ENCODE measurements around the gene ADA. TPM values are rescaled to one million over a fixed set of nuclear protein-coding genes. Genes with fewer than 3 reads are reported as not detected.

ADA gene
- total and polyA plus RNA-seq, 8 donors = 2.9 to 6.0 (median 4.0) TPM

GRCh38 chr20:44579313-44580081, 72.0 kb downstream of the ADA start:
- WGBS, 2 donors = 78 to 89% methylated on average over 8 of the region's 8 CpGs
- no peak for ATAC-seq
- H3K36me3 ChIP-seq = no peaks in the 10 kb centered on the region
- no peak for FAIRE-seq
- intact Hi-C loops (cut with DNase I) = no loop called here
- TF ChIP-seq CTCF (IDR thresholded peaks at IDR 0.05) = no peak
- H3K27ac ChIP-seq = no peak overlapping the region
- no peaks in the 10 kb centered on the region for H3K4me1 ChIP-seq
- H3K27me3 ChIP-seq = no peaks in the 10 kb centered on the region
- H3K4me3 ChIP-seq = no peak overlapping the region
- H3K9me3 ChIP-seq = no peaks in the 10 kb centered on the region
- no peak for DNase-seq

GRCh38 chr20:44576297-44576696, 75.2 kb downstream of the ADA start:
- Histone ChIP-seq H3K27me3 (no peaks in the 10 kb centered on the region), H3K9me3 (no peaks in the 10 kb centered on the region), H3K36me3 (no peaks in the 10 kb centered on the region), H3K4me1 (peaks cover 0 to 6% (median 0%) of the 10 kb centered on the region in 3 donors), H3K4me3 (no peak overlapping the region), H3K27ac (no peak overlapping the region)
- TF ChIP-seq CTCF (IDR thresholded peaks at IDR 0.05) = no peak
- peak in 2 of 4 donors; percentile 32 to 56 for ATAC-seq
- WGBS, 2 donors = 65 to 74% methylated on average over 3 of the region's 3 CpGs
- DNase-seq = no peak
- intact Hi-C loops (cut with DNase I) = no loop called here
- no peak for FAIRE-seq

GRCh38 chr20:44574372-44574771, 77.1 kb downstream of the ADA start:
- TF ChIP-seq CTCF (IDR thresholded peaks at IDR 0.05) = no peak
- FAIRE-seq (no peak), ATAC-seq (no peak), DNase-seq (no peak)
- Histone ChIP-seq H3K27me3 (no peaks in the 10 kb centered on the region), H3K36me3 (no peaks in the 10 kb centered on the region), H3K27ac (no peak overlapping the region), H3K4me3 (no peak overlapping the region), H3K9me3 (no peaks in the 10 kb centered on the region), H3K4me1 (peaks cover 0 to 6% (median 0%) of the 10 kb centered on the region in 3 donors)
- intact Hi-C loops (cut with DNase I) = no loop called here
- 95 to 98% methylated on average over 4 of the region's 4 CpGs for WGBS, 2 donors

GRCh38 chr20:44573501-44573869, 78.0 kb downstream of the ADA start:
- Histone ChIP-seq H3K27ac (no peak overlapping the region), H3K36me3 (no peaks in the 10 kb centered on the region), H3K27me3 (no peaks in the 10 kb centered on the region), H3K4me3 (no peak overlapping the region), H3K4me1 (peaks cover 0 to 6% (median 0%) of the 10 kb centered on the region in 3 donors), H3K9me3 (no peaks in the 10 kb centered on the region)
- 93 to 94% methylated on average over 2 of the region's 2 CpGs for WGBS, 2 donors
- TF ChIP-seq CTCF (IDR thresholded peaks at IDR 0.05) = no peak
- ATAC-seq (no peak), DNase-seq (no peak), FAIRE-seq (no peak)
- intact Hi-C loops (cut with DNase I) = no loop called here
